ENCODE measurements around the gene NUTF2. TPM values are rescaled to one million over a fixed set of nuclear protein-coding genes. Genes with fewer than 3 reads are reported as not detected.
A peak's percentile ranks its signal among the peaks of the same experiment; 100 is the strongest.

Gene NUTF2
- total and polyA plus RNA-seq, 4 donors = 49.7 to 164 (median 101) TPM

- H3K4me3 ChIP-seq = no peak overlapping the region
- ATAC-seq (ENCODE audit: insufficient read depth, low FRiP score) (no peak), DNase-seq (no peak)
- 63 to 73% methylated on average over 6 of the region's 6 CpGs for WGBS, 2 donors
- no peak overlapping the region for H3K9ac ChIP-seq (ENCODE audit: insufficient read depth in 1 of 2, low read length in 2 of 2)
- H3K4me1 ChIP-seq (ENCODE audit: control insufficient read depth in 5 of 5, insufficient read depth in 5 of 5, low read length in 5 of 5) = peaks cover 0 to 14% (median 3%) of the 10 kb centered on the region in 5 donors
- H3K27ac ChIP-seq (ENCODE audit: low read depth in 1 of 2, low read length in 1 of 2) = peak overlapping the region; percentile 40 to 92
- no peaks in the 10 kb centered on the region for H3K27me3 ChIP-seq (ENCODE audit: control insufficient read depth in 3 of 3, insufficient read depth in 3 of 3, low read length in 2 of 3)
- TF ChIP-seq CTCF (IDR thresholded peaks at IDR 0.05; ENCODE audit: control extremely low read depth, extremely low read depth) = no peak
- H3K9me3 ChIP-seq (ENCODE audit: control insufficient read depth in 4 of 4, insufficient read depth in 3 of 4, low read length in 3 of 4) = no peaks in the 10 kb centered on the region
- peaks cover 0 to 26% (median 21%) of the 10 kb centered on the region in 4 donors for H3K36me3 ChIP-seq (ENCODE audit: control insufficient read depth in 4 of 4, insufficient read depth in 4 of 4, low read length in 4 of 4)
Observed at GRCh38 chr16:67917140-67917851, 70.6 kb downstream of the NUTF2 start.

GRCh38 chr16:67917852-67918236 lies 71.1 kb downstream of the NUTF2 start:
- Histone ChIP-seq H3K27ac (ENCODE audit: low read depth in 1 of 2, low read length in 1 of 2) (peak overlapping the region; percentile 40 to 92), H3K36me3 (ENCODE audit: control insufficient read depth in 4 of 4, insufficient read depth in 4 of 4, low read length in 4 of 4) (peaks cover 0 to 28% (median 21%) of the 10 kb centered on the region in 4 donors), H3K9ac (ENCODE audit: insufficient read depth in 1 of 2, low read length in 2 of 2) (no peak overlapping the region), H3K9me3 (ENCODE audit: control insufficient read depth in 4 of 4, insufficient read depth in 3 of 4, low read length in 3 of 4) (no peaks in the 10 kb centered on the region), H3K4me3 (no peak overlapping the region), H3K27me3 (ENCODE audit: control insufficient read depth in 3 of 3, insufficient read depth in 3 of 3, low read length in 2 of 3) (no peaks in the 10 kb centered on the region), H3K4me1 (ENCODE audit: control insufficient read depth in 5 of 5, insufficient read depth in 5 of 5, low read length in 5 of 5) (peaks cover 0 to 15% (median 3%) of the 10 kb centered on the region in 5 donors)
- 65 to 86% methylated on average over 4 of the region's 4 CpGs for WGBS, 2 donors
- DNase-seq (no peak), ATAC-seq (ENCODE audit: insufficient read depth, low FRiP score) (peak; percentile 35)
- TF ChIP-seq CTCF (IDR thresholded peaks at IDR 0.05; ENCODE audit: control extremely low read depth, extremely low read depth) = no peak

GRCh38 chr16:67919622-67920221 lies 73.0 kb downstream of the NUTF2 start:
- ATAC-seq (ENCODE audit: insufficient read depth, low FRiP score) (no peak), DNase-seq (no peak)
- Histone ChIP-seq H3K4me1 (ENCODE audit: control insufficient read depth in 5 of 5, insufficient read depth in 5 of 5, low read length in 5 of 5) (peaks cover 0 to 16% (median 3%) of the 10 kb centered on the region in 5 donors), H3K9me3 (ENCODE audit: control insufficient read depth in 4 of 4, insufficient read depth in 3 of 4, low read length in 3 of 4) (no peaks in the 10 kb centered on the region), H3K4me3 (no peak overlapping the region), H3K27me3 (ENCODE audit: control insufficient read depth in 3 of 3, insufficient read depth in 3 of 3, low read length in 2 of 3) (no peaks in the 10 kb centered on the region), H3K9ac (ENCODE audit: insufficient read depth in 1 of 2, low read length in 2 of 2) (no peak overlapping the region), H3K36me3 (ENCODE audit: control insufficient read depth in 4 of 4, insufficient read depth in 4 of 4, low read length in 4 of 4) (peaks cover 0 to 29% (median 19%) of the 10 kb centered on the region in 4 donors), H3K27ac (ENCODE audit: low read depth in 1 of 2, low read length in 1 of 2) (peak overlapping the region in 1 of 2 donors; percentile 21)
- WGBS, 2 donors = 81 to 86% methylated on average over 6 of the region's 6 CpGs
- no peak for TF ChIP-seq CTCF (IDR thresholded peaks at IDR 0.05; ENCODE audit: control extremely low read depth, extremely low read depth)

Small RNAs within 50 kb of the gene (small RNA-seq; reads per million reads assigned to genes)
- gene AC040162.2 (ENCODE audit: low replicate concordance) (not detected), gene NRN1L (ENCODE audit: low replicate concordance) (not detected)

Other genes starting within 250 kb of the NUTF2 start
- gene CARMIL2, start 201.8 kb upstream of the NUTF2 start, total RNA-seq = 1 to 10 TPM; 1.2 to 2.9 TPM
- gene CARMIL2, start 201.8 kb upstream of the NUTF2 start, polyA plus RNA-seq = 1 to 10 TPM; 1.7 to 2.5 TPM
- 10 to 100 TPM; 13.4 to 19.7 TPM for gene ACD, start 186.7 kb upstream of the NUTF2 start, total RNA-seq
- gene ACD, start 186.7 kb upstream of the NUTF2 start, polyA plus RNA-seq = 10 to 100 TPM; 13.2 to 18.4 TPM
- gene PARD6A, start 186.0 kb upstream of the NUTF2 start, total RNA-seq = 1 to 10 TPM; 1.4 to 6.2 TPM
- gene PARD6A, start 186.0 kb upstream of the NUTF2 start, polyA plus RNA-seq = 1 to 10 TPM; 4.4 to 5.0 TPM
- gene ENKD1, start 180.2 kb upstream of the NUTF2 start, total RNA-seq = 10 to 100 TPM; 27.1 to 35.9 TPM
- gene ENKD1, start 180.2 kb upstream of the NUTF2 start, polyA plus RNA-seq = 10 to 100 TPM; 24.4 to 35.0 TPM
- 1 to 10 TPM; 6.1 to 6.4 TPM for gene C16orf86, start 180.1 kb upstream of the NUTF2 start, total RNA-seq
- gene C16orf86, start 180.1 kb upstream of the NUTF2 start, polyA plus RNA-seq = 1 to 10 TPM; 3.7 to 4.4 TPM
- 10 to 100 TPM; 18.4 to 26.3 TPM for gene GFOD2, start 127.6 kb upstream of the NUTF2 start, total RNA-seq
- 10 to 100 TPM; 10.1 to 13.7 TPM for gene GFOD2, start 127.6 kb upstream of the NUTF2 start, polyA plus RNA-seq
- gene RANBP10, start 40.4 kb upstream of the NUTF2 start, total RNA-seq = 10 to 100 TPM; 18.8 to 23.0 TPM
- gene RANBP10, start 40.4 kb upstream of the NUTF2 start, polyA plus RNA-seq = 1 to 10 TPM; 6.7 to 9.7 TPM
- 1 to 10 TPM; 5.0 to 8.7 TPM for gene TSNAXIP1, start 40.0 kb upstream of the NUTF2 start, total RNA-seq
- gene TSNAXIP1, start 40.0 kb upstream of the NUTF2 start, polyA plus RNA-seq = 1 to 10 TPM; 4.1 to 5.0 TPM
- gene THAP11, start 4.6 kb upstream of the NUTF2 start, total RNA-seq = 10 to 100 TPM; 27.8 to 31.1 TPM
- gene THAP11, start 4.6 kb upstream of the NUTF2 start, polyA plus RNA-seq = 10 to 100 TPM in 1 of 2 donors, 1 to 10 TPM in 1; 9.6 to 21.5 TPM
- 10 to 100 TPM; 28.5 to 35.4 TPM for gene CENPT, start 760 bp downstream of the NUTF2 start, total RNA-seq
- 10 to 100 TPM; 30.6 to 47.5 TPM for gene CENPT, start 760 bp downstream of the NUTF2 start, polyA plus RNA-seq
- 10 to 100 TPM; 41.9 to 60.5 TPM for gene EDC4, start 26.1 kb downstream of the NUTF2 start, total RNA-seq
- gene EDC4, start 26.1 kb downstream of the NUTF2 start, polyA plus RNA-seq = 10 to 100 TPM; 33.5 to 37.0 TPM
- gene NRN1L, start 38.0 kb downstream of the NUTF2 start, total RNA-seq = 1 to 10 TPM; 2.1 to 5.8 TPM
- gene NRN1L, start 38.0 kb downstream of the NUTF2 start, polyA plus RNA-seq = 1 to 10 TPM; 1.1 to 5.0 TPM
- gene PSKH1, start 46.3 kb downstream of the NUTF2 start, total RNA-seq = 10 to 100 TPM; 11.8 to 32.9 TPM
- gene PSKH1, start 46.3 kb downstream of the NUTF2 start, polyA plus RNA-seq = 10 to 100 TPM; 17.9 to 24.5 TPM
- 1 to 10 TPM in 1 of 2 donors, not detected in 1; 2.0 TPM for gene CTRL, start 84.9 kb downstream of the NUTF2 start, total RNA-seq
- 1 to 10 TPM; 1.0 to 2.5 TPM for gene CTRL, start 84.9 kb downstream of the NUTF2 start, polyA plus RNA-seq
- gene PSMB10, start 89.9 kb downstream of the NUTF2 start, total RNA-seq = 10 to 100 TPM; 36.6 to 94.9 TPM
- 100 to 1,000 TPM; 129 to 186 TPM for gene PSMB10, start 89.9 kb downstream of the NUTF2 start, polyA plus RNA-seq
- gene LCAT, start 97.2 kb downstream of the NUTF2 start, total RNA-seq = 10 to 100 TPM in 1 of 2 donors, 1 to 10 TPM in 1; 8.4 to 43.9 TPM
- 10 to 100 TPM; 11.8 to 32.1 TPM for gene LCAT, start 97.2 kb downstream of the NUTF2 start, polyA plus RNA-seq
- 100 to 1,000 TPM in 1 of 2 donors, 10 to 100 TPM in 1; 91.9 to 103 TPM for gene SLC12A4, start 121.7 kb downstream of the NUTF2 start, total RNA-seq
- 10 to 100 TPM; 32.9 to 39.8 TPM for gene SLC12A4, start 121.7 kb downstream of the NUTF2 start, polyA plus RNA-seq
- under 1 TPM; 0.40 to 0.51 TPM for gene DPEP3, start 133.6 kb downstream of the NUTF2 start, total RNA-seq
- gene DPEP3, start 133.6 kb downstream of the NUTF2 start, polyA plus RNA-seq = under 1 TPM in 1 of 2 donors, not detected in 1; 0.16 TPM
- gene DPEP2, start 152.6 kb downstream of the NUTF2 start, total RNA-seq = 10 to 100 TPM in 1 of 2 donors, 1 to 10 TPM in 1; 9.2 to 12.2 TPM
- gene DPEP2, start 152.6 kb downstream of the NUTF2 start, polyA plus RNA-seq = 10 to 100 TPM; 11.8 to 20.4 TPM
- gene DPEP2NB, start 169.0 kb downstream of the NUTF2 start, total RNA-seq = not detected
- gene DPEP2NB, start 169.0 kb downstream of the NUTF2 start, polyA plus RNA-seq = not detected
- 10 to 100 TPM in 1 of 2 donors, 1 to 10 TPM in 1; 6.6 to 12.5 TPM for gene DDX28, start 176.3 kb downstream of the NUTF2 start, total RNA-seq
- 10 to 100 TPM in 1 of 2 donors, 1 to 10 TPM in 1; 9.4 to 14.5 TPM for gene DDX28, start 176.3 kb downstream of the NUTF2 start, polyA plus RNA-seq
- 10 to 100 TPM; 14.2 to 17.1 TPM for gene DUS2, start 176.4 kb downstream of the NUTF2 start, total RNA-seq
- 10 to 100 TPM in 1 of 2 donors, 1 to 10 TPM in 1; 8.1 to 13.2 TPM for gene DUS2, start 176.4 kb downstream of the NUTF2 start, polyA plus RNA-seq
- 10 to 100 TPM; 56.0 to 69.6 TPM for gene NFATC3, start 238.4 kb downstream of the NUTF2 start, total RNA-seq
- gene NFATC3, start 238.4 kb downstream of the NUTF2 start, polyA plus RNA-seq = 10 to 100 TPM; 13.5 to 15.5 TPM

Data from lung (tissue), 13 donors.